SK-N-SH (cell line): ENCODE results near the gene NPDC1. TPM values are rescaled to one million over a fixed set of nuclear protein-coding genes. Genes with fewer than 3 reads are reported as not detected.

Experiments used
- polyA plus RNA-seq, 3 experiments: library from polyadenylated mRNA; depleted of rRNA; stranded (reverse); fragments of >200 nt; gene quantifications; 2 replicates each; pipeline ENCODE4 v1.2.3, GENCODE V29; 2012
- small RNA-seq, 7 experiments: library from RNA; depleted of rRNA; stranded (forward); fragments of <200 nt; gene quantifications; one replicate each; pipeline ENCODE3, GENCODE V24; 2012

NPDC1 gene
- polyA plus RNA-seq, 1 of the 3 experiments (the other 2 are of a cell fraction) = 48.1 TPM

Small RNA genes lying within 50 kb of the gene (small RNA-seq; reads per million reads assigned to genes)
- gene RF00153 = 0 reads per million in 7 experiments

Other genes with a start within 250 kb of the NPDC1 start
- gene CCDC183, start 249.8 kb downstream of the NPDC1 start, polyA plus RNA-seq (2012; rRNA removed) = 5.3 and 6.8 TPM in 2 replicates
- gene RABL6, start 238.2 kb downstream of the NPDC1 start, polyA plus RNA-seq (2012; rRNA removed) = 40.0 and 43.6 TPM in 2 replicates
- gene AJM1, start 203.7 kb downstream of the NPDC1 start, polyA plus RNA-seq (2012; rRNA removed) = 2.4 and 2.6 TPM in 2 replicates
- 338 and 517 TPM in 2 replicates for gene PHPT1, start 196.8 kb downstream of the NPDC1 start, polyA plus RNA-seq (2012; rRNA removed)
- 4.2 and 5.0 TPM in 2 replicates for gene MAMDC4, start 193.8 kb downstream of the NPDC1 start, polyA plus RNA-seq (2012; rRNA removed)
- 756 and 1,070 TPM in 2 replicates for gene EDF1, start 179.9 kb downstream of the NPDC1 start, polyA plus RNA-seq (2012; rRNA removed)
- gene TRAF2, start 159.7 kb downstream of the NPDC1 start, polyA plus RNA-seq (2012; rRNA removed) = 13.3 and 15.4 TPM in 2 replicates
- 78.9 and 85.5 TPM in 2 replicates for gene FBXW5, start 101.4 kb downstream of the NPDC1 start, polyA plus RNA-seq (2012; rRNA removed)
- 0.28 and 0.49 TPM in 2 replicates for gene C8G, start 100.9 kb downstream of the NPDC1 start, polyA plus RNA-seq (2012; rRNA removed)
- 0.87 and 1.1 TPM in 2 replicates for gene LCN12, start 93.9 kb downstream of the NPDC1 start, polyA plus RNA-seq (2012; rRNA removed)
- gene PTGDS, start 68.7 kb downstream of the NPDC1 start, polyA plus RNA-seq (2012; rRNA removed) = not detected in 2 replicates
- gene LCNL1, start 63.2 kb downstream of the NPDC1 start, polyA plus RNA-seq (2012; rRNA removed) = not detected in 2 replicates
- 37.8 and 52.9 TPM in 2 replicates for gene PAXX, start 53.8 kb downstream of the NPDC1 start, polyA plus RNA-seq (2012; rRNA removed)
- 0.60 and 1.0 TPM in 2 replicates for gene CLIC3, start 49.6 kb downstream of the NPDC1 start, polyA plus RNA-seq (2012; rRNA removed)
- gene ABCA2, start 17.9 kb downstream of the NPDC1 start, polyA plus RNA-seq (2012; rRNA removed) = 26.0 and 34.7 TPM in 2 replicates
- not detected in 2 replicates for gene FUT7, start 14.1 kb downstream of the NPDC1 start, polyA plus RNA-seq (2012; rRNA removed)
- not detected in 2 replicates for gene ENTPD2, start 7.9 kb upstream of the NPDC1 start, polyA plus RNA-seq (2012; rRNA removed)
- 4.6 and 6.0 TPM in 2 replicates for gene SAPCD2, start 24.4 kb upstream of the NPDC1 start, polyA plus RNA-seq (2012; rRNA removed)
- gene UAP1L1, start 31.3 kb upstream of the NPDC1 start, polyA plus RNA-seq (2012; rRNA removed) = 3.2 and 5.6 TPM in 2 replicates
- gene MAN1B1, start 40.8 kb upstream of the NPDC1 start, polyA plus RNA-seq (2012; rRNA removed) = 57.8 and 61.9 TPM in 2 replicates
- 127 and 141 TPM in 2 replicates for gene DPP7, start 68.6 kb upstream of the NPDC1 start, polyA plus RNA-seq (2012; rRNA removed)
- 0.03 TPM in 1 of 2 replicates, not detected in the other for gene GRIN1, start 93.0 kb upstream of the NPDC1 start, polyA plus RNA-seq (2012; rRNA removed)
- not detected in 2 replicates for gene LRRC26, start 123.9 kb upstream of the NPDC1 start, polyA plus RNA-seq (2012; rRNA removed)
- not detected in 2 replicates for gene TMEM210, start 125.9 kb upstream of the NPDC1 start, polyA plus RNA-seq (2012; rRNA removed)
- gene ANAPC2, start 142.4 kb upstream of the NPDC1 start, polyA plus RNA-seq (2012; rRNA removed) = 35.1 and 37.7 TPM in 2 replicates
- 100 and 124 TPM in 2 replicates for gene SSNA1, start 142.5 kb upstream of the NPDC1 start, polyA plus RNA-seq (2012; rRNA removed)
- gene TPRN, start 154.6 kb upstream of the NPDC1 start, polyA plus RNA-seq (2012; rRNA removed) = 4.4 and 5.2 TPM in 2 replicates
- gene TMEM203, start 159.5 kb upstream of the NPDC1 start, polyA plus RNA-seq (2012; rRNA removed) = 55.6 and 57.0 TPM in 2 replicates
- gene NDOR1, start 159.5 kb upstream of the NPDC1 start, polyA plus RNA-seq (2012; rRNA removed) = 7.9 and 8.6 TPM in 2 replicates
- 2.0 and 2.7 TPM in 2 replicates for gene RNF208, start 176.1 kb upstream of the NPDC1 start, polyA plus RNA-seq (2012; rRNA removed)
- 2.1 and 2.2 TPM in 2 replicates for gene CYSRT1, start 179.0 kb upstream of the NPDC1 start, polyA plus RNA-seq (2012; rRNA removed)
- 0.03 and 0.08 TPM in 2 replicates for gene RNF224, start 181.3 kb upstream of the NPDC1 start, polyA plus RNA-seq (2012; rRNA removed)
- 0.06 TPM in 1 of 2 replicates, not detected in the other for gene SLC34A3, start 184.7 kb upstream of the NPDC1 start, polyA plus RNA-seq (2012; rRNA removed)
- 415 and 508 TPM in 2 replicates for gene TUBB4B, start 195.1 kb upstream of the NPDC1 start, polyA plus RNA-seq (2012; rRNA removed)
- gene STPG3, start 205.1 kb upstream of the NPDC1 start, polyA plus RNA-seq (2012; rRNA removed) = not detected in 2 replicates
- 52.6 and 62.7 TPM in 2 replicates for gene NELFB, start 209.2 kb upstream of the NPDC1 start, polyA plus RNA-seq (2012; rRNA removed)
- 0.81 and 0.99 TPM in 2 replicates for gene TOR4A, start 231.5 kb upstream of the NPDC1 start, polyA plus RNA-seq (2012; rRNA removed)